HL-60 (cell line): Measurements from ENCODE around the gene XKR7.

Experiments used
- CTCF ChIP-seq: IDR thresholded peaks from one replicate; pipeline ENCODE4 v1.5.1; 2011; ENCODE audit warnings: low read length, control low read depth, inconsistent platforms; ENCODE audit not compliant: insufficient read depth
- GABPA ChIP-seq: IDR thresholded peaks from 2 replicates; pipeline ENCODE4 v1.6.1; 2012; ENCODE audit warnings: low read depth
- POLR2AphosphoS5 ChIP-seq: IDR thresholded peaks from 2 replicates; pipeline ENCODE4 v1.6.1; 2012; ENCODE audit warnings: low read depth
- REST ChIP-seq: IDR thresholded peaks from 2 replicates; pipeline ENCODE4 v1.6.1; 2012; ENCODE audit warnings: low read depth; ENCODE audit not compliant: insufficient replicate concordance
- SPI1 ChIP-seq: IDR thresholded peaks from 2 replicates; pipeline ENCODE4 v1.6.1; 2012; ENCODE audit warnings: low read depth, mild to moderate bottlenecking, borderline replicate concordance

- TF ChIP-seq CTCF (no peak), POLR2AphosphoS5 (no peak), GABPA (no peak), REST (no peak), SPI1 (no peak)
Observed at GRCh38 chr20:31966991-31967655, 828 bp upstream of the XKR7 start.
